Measurements from ENCODE around the gene DNM1.
"Not testable (repeated sequence)": the region's sequence is repeated elsewhere in the genome, so short reads cannot be mapped to it uniquely, and the experiment has no call there.

DNM1 gene

GRCh38 chr9:128224877-128225276 is 21.7 kb downstream of the DNM1 start:
- no peak for DNase-seq (ENCODE audit: low read depth in 2 of 2)

DNA sequence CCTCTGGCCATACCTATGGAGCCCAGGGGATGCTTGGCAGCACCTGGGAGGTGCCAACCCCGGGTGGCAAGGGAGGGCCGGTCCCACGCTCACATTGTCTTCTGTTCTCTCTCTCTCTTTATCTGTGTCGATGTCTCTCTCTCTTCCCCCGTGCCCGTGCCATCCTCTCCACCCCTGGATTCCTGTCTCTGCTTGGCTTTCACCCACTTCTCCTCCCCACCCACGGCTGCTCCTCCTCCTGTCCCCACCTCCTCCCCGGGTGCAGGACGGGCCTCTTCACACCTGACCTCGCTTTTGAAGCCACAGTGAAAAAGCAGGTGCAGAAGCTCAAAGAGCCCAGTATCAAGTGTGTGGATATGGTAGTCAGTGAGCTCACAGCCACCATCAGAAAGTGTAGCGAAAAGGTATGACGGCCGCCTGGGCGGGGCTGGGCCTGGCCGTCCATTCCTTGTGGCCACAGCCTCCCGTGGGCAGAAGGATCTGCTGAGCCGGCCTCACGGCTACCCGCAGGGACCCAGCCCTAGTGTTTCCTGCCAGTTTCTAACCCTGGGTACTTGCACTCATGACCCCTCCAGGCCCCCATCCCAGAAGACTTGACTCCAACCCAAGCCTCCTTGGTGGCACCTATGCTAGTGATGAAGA is 22.7 kb downstream of the DNM1 start:
- no peak for DNase-seq (ENCODE audit: low read depth in 2 of 2)

DNA sequence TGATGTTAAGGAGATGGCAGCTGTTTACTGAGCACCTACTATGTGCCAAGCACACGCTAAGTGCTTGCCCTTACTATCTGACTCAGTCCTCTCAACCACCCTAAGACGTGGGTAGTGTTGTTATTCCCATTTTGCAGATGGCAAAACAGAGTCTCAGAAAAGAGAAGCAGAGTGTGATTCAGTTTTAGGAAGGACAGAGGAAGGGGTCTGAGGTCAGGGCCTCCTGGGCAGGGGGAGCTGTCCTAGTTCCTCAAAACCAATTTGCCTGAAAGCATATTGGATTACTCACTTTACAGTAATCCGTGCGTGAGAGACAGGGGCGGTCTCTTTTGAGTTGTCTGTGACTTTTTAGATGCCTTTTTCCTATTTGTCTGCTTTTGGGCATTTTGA is 23.2 kb downstream of the DNM1 start:
- DNase-seq (ENCODE audit: low read depth in 2 of 2), result no peak

DNA sequence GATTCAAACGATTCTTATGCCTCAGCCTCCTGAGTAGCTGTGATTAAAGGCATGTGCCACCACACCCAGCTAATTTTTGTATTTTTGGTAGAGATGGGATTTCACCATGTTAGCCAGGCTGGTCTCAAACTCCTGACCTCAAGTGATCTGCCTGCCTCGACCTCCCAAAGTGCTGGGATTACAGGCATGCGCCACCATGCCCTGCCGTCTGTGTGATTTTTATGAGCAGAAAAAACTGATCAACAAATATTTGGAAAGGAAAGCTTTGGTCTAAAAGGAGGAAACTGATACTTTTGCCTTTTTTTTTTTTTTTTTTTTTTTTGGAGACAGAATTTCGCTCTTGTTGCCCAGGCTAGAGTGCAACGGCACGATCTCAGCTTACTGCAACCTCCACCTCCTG is 27.7 kb downstream of the DNM1 start:
- not testable (repeated sequence) for DNase-seq (ENCODE audit: low read depth in 2 of 2)

GRCh38 chr9:128231638-128232527 is 28.7 kb downstream of the DNM1 start:
- DNase-seq (ENCODE audit: low read depth in 2 of 2), result no peak

DNA sequence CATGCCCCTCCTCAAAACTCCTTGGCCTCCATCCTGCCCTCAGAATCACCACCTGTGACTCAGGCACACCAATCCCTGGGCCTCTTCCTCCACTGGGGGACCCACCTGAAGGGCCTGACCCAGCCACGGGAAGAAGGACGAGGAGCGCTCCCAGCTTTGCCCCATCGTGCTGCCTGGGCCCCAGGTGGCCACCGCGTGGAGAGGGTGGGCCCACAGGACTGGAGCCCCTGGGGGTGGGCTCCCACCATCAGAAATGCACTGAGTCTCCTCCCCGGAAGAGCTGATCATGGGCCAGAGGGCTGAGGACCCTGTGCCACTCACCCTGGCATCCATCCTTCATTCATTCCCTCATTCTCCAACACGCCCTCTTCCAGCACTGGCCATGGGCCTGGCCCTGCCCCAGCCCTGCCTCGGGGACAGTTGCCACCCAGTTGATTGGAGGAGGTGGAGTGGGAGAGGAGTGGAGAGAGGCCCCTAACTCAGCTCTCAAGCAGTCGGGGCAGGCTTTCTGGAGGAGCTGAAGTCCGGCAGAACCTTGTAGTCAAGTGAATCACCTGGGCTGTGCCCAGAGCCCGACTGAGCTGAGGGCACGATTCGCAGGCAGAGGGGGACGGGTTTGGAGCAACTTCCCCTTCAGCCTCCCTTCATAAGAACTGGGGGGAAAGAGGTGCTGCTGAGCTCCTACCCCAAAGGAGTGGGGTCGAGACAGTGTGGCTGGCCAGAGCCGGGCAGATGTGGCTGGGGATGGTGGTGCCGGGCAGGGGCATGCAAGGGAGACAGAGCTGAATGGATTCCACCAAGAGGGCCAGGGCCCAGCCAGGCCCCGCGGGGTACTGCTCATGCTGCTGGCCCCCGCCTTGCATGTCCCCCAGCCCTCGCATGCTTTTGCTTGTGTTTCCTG is 29.6 kb downstream of the DNM1 start:
- no peak for DNase-seq (ENCODE audit: low read depth in 2 of 2)

DNA sequence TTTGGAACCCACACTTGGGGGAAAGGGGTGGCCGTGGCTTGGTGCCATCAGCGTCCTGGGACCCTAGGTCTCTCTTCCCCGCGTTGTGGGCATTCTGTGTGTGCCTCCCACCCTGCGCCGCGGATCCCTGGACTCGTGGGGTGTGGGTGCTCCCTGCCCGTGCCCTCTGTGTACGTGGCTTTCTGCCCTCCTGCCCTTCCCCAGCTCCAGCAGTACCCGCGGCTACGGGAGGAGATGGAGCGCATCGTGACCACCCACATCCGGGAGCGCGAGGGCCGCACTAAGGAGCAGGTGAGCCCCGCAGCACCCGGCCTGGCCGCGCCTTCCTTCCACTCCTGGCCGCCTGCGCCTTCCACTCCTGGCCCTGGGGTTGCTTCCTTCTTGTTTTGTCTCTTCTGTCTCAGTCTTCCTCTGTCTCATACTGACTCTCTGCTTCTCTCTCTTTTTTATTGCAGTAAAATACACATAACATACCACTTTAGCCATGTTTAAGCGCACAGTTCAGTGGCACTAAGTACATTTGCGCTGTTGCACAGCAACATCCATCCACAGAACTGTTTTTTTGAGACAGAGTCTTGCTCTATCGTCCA is 30.7 kb downstream of the DNM1 start:
- DNase-seq (ENCODE audit: low read depth in 2 of 2), result no peak

DNA sequence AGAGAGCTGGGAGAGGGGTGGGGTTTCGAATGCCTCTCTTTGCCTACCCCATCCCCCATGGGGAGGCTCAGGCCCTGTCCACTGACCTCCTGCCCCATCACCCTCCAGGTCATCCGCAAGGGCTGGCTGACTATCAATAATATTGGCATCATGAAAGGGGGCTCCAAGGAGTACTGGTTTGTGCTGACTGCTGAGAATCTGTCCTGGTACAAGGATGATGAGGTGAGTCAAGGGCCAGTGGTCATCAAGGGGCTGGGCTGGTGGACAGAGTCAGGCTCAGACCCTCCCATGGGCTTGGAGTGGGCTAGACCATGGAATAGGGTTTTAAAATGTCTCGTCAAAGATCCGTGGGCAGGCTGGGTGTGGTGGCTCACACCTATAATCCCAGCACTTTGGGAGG is 38.9 kb downstream of the DNM1 start:
- DNase-seq (ENCODE audit: low read depth in 2 of 2), result no peak

DNA sequence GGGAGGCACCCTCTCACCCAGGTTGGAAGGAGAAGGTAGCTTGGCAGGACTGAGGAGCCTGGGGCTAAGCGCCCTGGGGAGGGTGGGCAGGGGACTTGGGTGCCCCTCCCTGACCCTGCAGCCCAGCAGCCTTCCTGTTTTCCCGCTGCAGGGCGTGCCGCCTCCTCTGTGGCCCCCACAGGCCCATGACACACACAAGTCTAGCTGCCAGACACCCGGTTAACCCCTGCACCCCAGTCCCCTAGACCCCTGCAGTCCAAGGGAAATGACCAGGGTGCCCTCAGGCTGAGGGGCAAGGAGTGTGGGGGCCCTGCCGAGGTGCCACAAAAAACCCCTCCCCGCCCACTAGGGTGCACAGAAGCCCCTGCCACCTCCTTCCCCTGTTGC is 39.6 kb downstream of the DNM1 start:
- DNase-seq (ENCODE audit: low read depth in 2 of 2), result no peak

DNA sequence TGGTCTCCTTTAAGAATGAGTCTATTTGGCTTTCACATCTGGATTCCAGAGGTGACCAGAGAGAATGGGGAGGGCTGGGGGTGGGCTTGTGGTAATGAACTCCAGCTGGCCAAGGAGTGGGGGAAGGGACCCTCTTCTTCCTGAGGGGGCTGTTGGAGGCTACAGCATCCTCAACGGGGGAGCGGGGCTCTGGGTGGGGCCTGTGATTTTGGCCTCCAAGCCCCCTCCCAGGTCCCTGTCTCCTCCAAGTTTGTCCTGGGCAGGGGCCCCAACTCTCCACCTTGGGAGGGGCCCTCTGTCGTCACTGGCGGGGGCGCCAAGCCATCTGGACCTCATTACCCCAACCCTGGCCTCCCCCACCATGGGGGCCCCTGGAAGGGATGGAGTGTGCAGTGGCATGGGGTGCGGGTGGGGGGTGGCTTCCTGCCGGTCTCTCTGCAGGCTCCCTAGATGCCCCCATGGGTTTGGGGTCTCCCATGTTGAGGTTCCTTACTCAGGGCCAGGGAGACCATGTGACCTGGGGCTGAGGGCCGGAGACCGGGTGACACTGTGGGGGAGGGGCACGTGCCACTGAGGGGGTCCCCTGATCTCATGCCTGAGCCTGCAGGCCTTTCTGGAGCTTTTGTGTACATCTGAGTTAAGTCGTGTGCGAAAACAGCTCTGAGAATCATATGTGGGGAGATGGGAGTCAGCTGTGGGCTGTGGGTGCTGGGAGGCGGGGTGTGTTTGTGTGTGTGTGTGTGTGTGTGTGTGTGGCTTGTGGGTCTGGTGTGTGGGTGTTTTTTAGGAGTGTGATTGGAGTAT is 40.2 kb downstream of the DNM1 start:
- no peak for DNase-seq (ENCODE audit: low read depth in 2 of 2)

DNA sequence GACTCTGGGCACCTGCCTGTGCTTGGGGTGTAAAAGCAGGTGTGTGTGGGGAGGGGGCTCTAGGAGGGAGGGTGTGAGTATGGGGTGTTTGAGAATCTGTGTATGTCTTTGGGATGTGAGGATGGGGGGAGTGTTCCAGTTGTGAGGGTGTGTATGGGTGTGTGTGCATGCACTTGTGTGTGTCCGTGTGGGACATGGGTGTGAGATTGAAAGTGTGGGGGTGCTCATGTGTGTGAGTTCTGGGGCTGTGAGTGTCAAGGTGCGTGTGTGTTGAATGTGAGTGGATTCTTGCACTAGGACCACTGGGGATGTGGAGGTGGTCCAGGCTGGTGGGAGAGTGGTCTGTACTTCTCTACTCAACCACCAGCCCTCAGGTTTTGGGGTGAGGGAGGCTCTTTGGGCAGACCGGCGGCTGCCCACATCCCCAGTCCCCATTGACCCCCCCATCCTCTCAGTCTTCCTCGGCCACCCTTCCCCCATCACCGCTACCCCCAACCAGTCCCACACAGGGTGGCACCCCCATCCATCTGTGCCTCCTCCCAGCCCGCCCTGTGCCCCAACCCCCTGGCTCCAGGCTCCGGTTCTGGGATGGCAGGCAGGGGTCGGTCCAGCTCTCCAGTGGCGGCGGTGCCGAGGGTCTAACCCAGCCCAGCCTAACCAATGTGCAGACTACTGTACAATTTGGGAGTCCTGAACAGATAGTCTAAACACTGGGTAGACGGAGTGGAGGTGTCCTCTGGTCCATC is 41.1 kb downstream of the DNM1 start:
- DNase-seq (ENCODE audit: low read depth in 2 of 2), result no peak

- no peak for DNase-seq (ENCODE audit: low read depth in 2 of 2)
These were observed 41.7 kb downstream of the DNM1 start for GRCh38 chr9:128244837-128245231.

DNA sequence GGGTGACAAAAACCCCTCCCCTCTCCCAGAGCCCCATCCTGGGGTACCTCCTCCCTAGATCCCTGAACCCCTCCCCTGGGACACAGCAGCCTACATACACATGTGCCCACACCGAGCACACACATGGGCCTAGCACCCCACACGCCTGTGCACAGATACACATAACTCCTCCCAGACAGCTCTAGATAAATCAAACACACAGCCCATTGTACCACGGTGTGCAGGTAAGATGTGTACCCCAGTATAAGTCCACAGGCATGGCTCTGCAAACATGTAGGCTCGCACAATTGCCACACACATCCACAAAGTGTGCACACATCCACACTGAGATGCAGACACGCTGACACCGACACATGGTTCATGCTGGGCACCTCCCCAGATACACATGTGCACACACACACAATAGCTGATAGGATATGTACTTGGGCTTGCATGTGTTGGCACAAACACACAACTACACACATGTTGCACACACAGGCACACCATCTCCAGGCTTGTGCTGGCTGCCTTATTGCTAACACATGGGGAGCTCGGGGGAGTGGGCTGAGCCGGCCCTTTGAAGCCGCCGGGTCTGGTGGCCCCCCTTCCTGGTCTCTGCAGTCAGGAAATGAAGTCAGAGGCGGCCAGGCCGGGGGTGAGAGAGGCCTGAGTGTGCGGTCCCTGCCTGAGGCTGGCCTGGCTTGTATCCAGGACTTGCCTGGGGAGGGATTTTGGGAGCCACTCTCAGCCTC is 42.4 kb downstream of the DNM1 start:
- no peak for DNase-seq (ENCODE audit: low read depth in 2 of 2)

DNA sequence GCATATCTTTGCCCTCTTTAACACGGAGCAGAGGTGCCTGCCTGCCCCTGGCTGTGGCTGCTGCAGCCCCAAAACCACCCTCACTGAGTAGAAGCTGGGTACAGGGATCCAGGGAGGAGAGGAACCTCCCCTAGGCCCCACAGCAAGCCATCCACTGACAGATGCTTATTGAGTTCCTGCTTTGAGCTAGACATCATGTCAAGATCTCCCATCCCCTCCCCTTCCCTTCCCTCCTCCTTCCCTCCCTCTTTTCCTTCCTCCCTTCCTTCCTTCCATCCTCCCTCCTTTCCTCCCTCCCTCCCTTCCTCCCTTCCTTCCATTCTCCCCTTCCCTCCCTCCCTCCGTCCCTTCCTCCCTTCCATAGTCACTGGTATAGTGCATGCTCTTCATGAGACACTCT is 43.3 kb downstream of the DNM1 start:
- DNase-seq (ENCODE audit: low read depth in 2 of 2), result no peak

GRCh38 chr9:128247226-128247803 is 44.1 kb downstream of the DNM1 start:
- DNase-seq (ENCODE audit: low read depth in 2 of 2), result no peak

DNA sequence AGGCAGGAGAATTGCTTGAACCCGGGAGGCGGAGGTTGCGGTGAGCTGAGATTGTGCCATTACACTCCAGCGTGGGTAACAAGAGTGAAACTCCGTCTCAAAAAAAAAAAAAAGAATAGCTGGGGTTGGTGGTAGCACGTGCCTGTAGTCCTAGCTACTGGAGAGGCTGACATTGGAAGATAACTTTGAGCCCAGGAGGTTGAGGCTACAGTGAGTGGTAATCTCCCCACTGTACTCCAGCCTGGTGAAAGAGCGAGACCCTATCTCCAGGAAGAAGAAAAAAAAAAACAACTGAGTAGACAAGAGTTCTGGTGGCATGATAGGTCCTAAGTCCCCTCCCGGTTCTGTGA is 46.4 kb downstream of the DNM1 start:
- DNase-seq (ENCODE audit: low read depth in 2 of 2), result no peak

GRCh38 chr9:128249908-128250838 is 47.0 kb downstream of the DNM1 start:
- DNase-seq (ENCODE audit: low read depth in 2 of 2), result peak; percentile 93 to 94
